Activated CD4-positive, alpha-beta T cell treated with anti-CD3 and anti-CD28 coated beads for 36 hours (primary cell): ENCODE results near the gene FNDC3B. TPM values are rescaled to one million over a fixed set of nuclear protein-coding genes. Genes with fewer than 3 reads are reported as not detected.

Experiments
- ATAC-seq: fragments of 200-7000 bp; cut with Tn5 transposase; one replicate; pipeline ENCODE4 v1.10.0; 2021; ENCODE audit warnings: mild to moderate bottlenecking, moderate library complexity
- CTCF ChIA-PET: fragments of 350-600 bp; sonication (Branson Sonifier 250); formaldehyde crosslinking; loops from one replicate; lab custom pipeline; 2021; ENCODE audit warnings: antibody characterized with exemption; lab: Charles Lee
- POLR2A ChIA-PET: fragments of 350-600 bp; sonication (Branson Sonifier 250); formaldehyde crosslinking; loops from one replicate; lab custom pipeline; 2021; ENCODE audit warnings: antibody characterized with exemption, inconsistent platforms; lab: Charles Lee
- DNase-seq: peaks from one replicate; pipeline ENCODE4 v3.0.0-alpha.2; 2020
- H3K27ac Mint-ChIP-seq: one replicate; pipeline ENCODE4 v1.8.0; 2021; ENCODE audit warnings: mixed read lengths
- H3K27me3 Mint-ChIP-seq: one replicate; pipeline ENCODE4 v1.8.0; 2021; ENCODE audit warnings: mixed read lengths
- H3K36me3 Mint-ChIP-seq: one replicate; pipeline ENCODE4 v1.8.0; 2021; ENCODE audit warnings: low read depth, mixed read lengths
- H3K4me1 Mint-ChIP-seq: one replicate; pipeline ENCODE4 v1.8.0; 2021; ENCODE audit warnings: mixed read lengths
- H3K4me3 Mint-ChIP-seq: one replicate; pipeline ENCODE4 v1.8.0; 2021; ENCODE audit warnings: mild to moderate bottlenecking, moderate library complexity, mixed read lengths
- H3K9me3 Mint-ChIP-seq: one replicate; pipeline ENCODE4 v1.8.0; 2021; ENCODE audit warnings: low read depth, mixed read lengths
- intact Hi-C, 2 experiments: fragments of 100-400 bp; cut with DNase I in 1 of 2; cut with micrococcal nuclease in 1 of 2; formaldehyde crosslinking; loops; one replicate each; pipeline versions ENCODE4 v1.14.2 to v1.15.1; 2022 to 2024; cut with DNase I, micrococcal nuclease
- total RNA-seq, 2 experiments: library from RNA; stranded (reverse); gene quantifications; one replicate each; pipeline ENCODE4 v1.2.3, GENCODE V29; 2021

The FNDC3B gene
- total RNA-seq, 2 experiments from 2014 or later = 10.5 to 14.2 TPM

DNA sequence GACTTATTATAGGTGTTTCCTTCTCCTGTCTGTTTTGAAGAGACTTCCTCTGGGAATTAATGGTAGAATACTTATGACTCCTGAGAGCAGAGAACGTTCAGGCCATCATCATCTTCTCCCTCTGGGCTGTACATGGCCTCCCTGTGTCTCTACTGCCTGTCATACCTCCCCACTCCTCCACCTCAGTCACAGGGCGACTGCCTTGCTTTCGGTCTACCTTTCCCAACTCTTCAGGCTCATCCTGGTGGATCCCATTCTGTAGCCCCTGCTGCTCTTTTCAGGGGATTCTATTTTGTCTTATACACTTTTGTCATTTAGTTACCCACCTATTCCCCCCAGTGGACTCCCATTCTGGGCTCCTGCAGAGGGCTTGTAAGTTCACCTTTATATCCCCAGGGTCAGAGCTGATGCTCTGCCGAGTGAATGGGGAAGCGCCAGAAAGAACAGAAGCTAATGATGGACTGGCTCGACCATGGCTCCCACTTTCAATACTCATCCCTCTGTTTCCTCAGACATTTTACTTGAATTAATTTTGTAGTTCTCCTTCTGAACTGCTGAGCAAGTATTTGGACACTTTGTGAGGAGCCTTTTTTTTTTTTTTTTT is 28.6 kb downstream of the FNDC3B start:
- ChIA-PET CTCF (no interaction called here), POLR2A (no interaction called here)
- Mint-ChIP-seq H3K27me3 (no peaks in the 10 kb centered on the region), H3K4me1 (peaks cover 22% of the 10 kb centered on the region), H3K4me3 (no peak overlapping the region), H3K27ac (no peak overlapping the region), H3K9me3 (no peaks in the 10 kb centered on the region), H3K36me3 (peaks cover 5% of the 10 kb centered on the region)
- intact Hi-C loops = no loop called here
- no peak for ATAC-seq
- no peak for DNase-seq

DNA sequence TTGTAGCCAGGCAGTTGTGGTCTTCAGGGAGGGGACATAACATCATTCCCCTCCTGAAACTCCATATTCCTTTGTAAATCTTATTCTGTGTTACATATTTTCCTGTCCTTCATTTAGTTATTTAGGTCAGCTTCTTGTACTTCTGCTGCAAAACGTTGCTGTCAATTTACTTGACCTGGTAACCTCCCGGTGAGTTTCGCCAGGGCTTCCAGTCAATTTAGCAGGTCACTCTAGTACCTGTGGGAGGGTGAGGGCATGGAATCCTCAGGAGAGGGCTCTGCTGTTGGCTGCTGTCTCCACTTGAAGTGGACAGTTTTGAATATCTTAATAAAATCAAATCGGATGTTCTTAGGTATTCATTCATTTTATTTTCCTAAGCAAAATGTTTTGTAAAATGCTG is 29.6 kb downstream of the FNDC3B start:
- Mint-ChIP-seq H3K27ac (no peak overlapping the region), H3K4me1 (peaks cover 22% of the 10 kb centered on the region), H3K36me3 (no peaks in the 10 kb centered on the region), H3K27me3 (no peaks in the 10 kb centered on the region), H3K9me3 (no peaks in the 10 kb centered on the region), H3K4me3 (no peak overlapping the region)
- no peak for ATAC-seq
- no peak for DNase-seq
- ChIA-PET POLR2A (no interaction called here), CTCF (no interaction called here)
- intact Hi-C loops = no loop called here

DNA sequence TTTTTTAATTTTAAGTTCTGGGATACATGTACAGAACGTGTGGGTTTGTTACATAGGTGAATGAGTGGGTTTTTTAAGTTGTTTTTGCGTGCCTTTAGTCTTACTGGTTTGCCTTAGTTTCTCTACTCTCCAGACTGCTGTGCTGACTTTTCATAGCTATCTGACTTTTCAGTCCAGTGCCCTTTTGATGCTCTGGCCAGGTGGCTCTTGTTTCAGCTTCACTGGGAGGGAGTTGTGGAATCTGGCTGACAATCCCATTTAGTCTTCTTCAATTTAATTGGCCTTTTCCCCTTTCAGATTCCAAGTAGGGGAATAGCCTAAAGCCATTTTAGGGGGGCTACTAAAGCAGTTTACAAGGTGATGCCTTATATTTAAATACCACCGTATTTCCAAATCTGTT is 30.1 kb downstream of the FNDC3B start:
- ChIA-PET CTCF (no interaction called here), POLR2A (interaction anchor here (0.7 kb wide), 1 partner anchor 281 kb away, joined by 3 read pairs; no protein-coding TSS in a partner anchor)
- Mint-ChIP-seq H3K27ac (no peak overlapping the region), H3K9me3 (no peaks in the 10 kb centered on the region), H3K4me1 (peaks cover 22% of the 10 kb centered on the region), H3K36me3 (no peaks in the 10 kb centered on the region), H3K27me3 (no peaks in the 10 kb centered on the region), H3K4me3 (no peak overlapping the region)
- no peak for DNase-seq
- ATAC-seq = no peak
- intact Hi-C loops = no loop called here

DNA sequence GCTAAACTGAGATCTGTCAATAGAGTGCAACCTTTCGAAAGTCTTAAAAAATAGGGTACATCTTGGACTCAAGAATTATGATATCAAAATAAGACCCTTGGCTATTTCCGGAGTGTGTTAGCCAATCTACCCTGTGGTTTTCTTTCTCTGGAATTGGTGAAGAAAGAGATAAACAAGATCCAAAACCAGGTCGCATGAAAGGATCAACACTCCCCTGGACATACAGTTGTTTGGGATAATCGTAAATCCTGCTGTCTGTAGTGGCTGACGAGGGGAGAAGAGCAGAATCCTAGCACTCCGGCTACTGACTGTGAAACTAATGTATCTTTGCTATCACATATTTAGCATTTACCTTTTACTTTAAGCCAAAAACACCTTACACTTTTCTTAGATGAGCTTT is 30.9 kb downstream of the FNDC3B start:
- Mint-ChIP-seq H3K9me3 (no peaks in the 10 kb centered on the region), H3K27me3 (no peaks in the 10 kb centered on the region), H3K4me3 (no peak overlapping the region), H3K4me1 (peaks cover 22% of the 10 kb centered on the region), H3K36me3 (no peaks in the 10 kb centered on the region), H3K27ac (no peak overlapping the region)
- intact Hi-C loops = no loop called here
- DNase-seq (no peak), ATAC-seq (no peak)
- POLR2A ChIA-PET = interaction anchor here (0.7 kb wide), 1 partner anchor 281 kb away, joined by 3 read pairs; no protein-coding TSS in a partner anchor
- CTCF ChIA-PET = no interaction called here

DNA sequence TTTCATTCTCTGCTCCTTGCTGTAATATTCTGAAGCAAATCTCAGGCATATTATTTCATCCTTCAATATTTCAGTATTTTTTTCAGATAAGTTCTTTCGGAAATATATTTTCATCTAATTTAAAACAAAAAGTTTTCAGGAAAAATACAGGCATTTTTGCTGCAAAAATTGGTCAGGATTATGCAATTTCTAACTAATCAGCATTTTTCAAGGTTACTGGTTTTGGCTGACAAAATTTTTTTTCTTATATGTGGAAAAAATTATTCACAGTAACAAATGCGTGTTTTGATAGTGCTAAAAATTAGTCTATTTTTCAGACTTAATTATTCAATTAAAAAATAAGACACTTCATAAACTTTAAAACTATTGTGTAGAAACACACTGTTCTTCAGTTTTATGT is 31.4 kb downstream of the FNDC3B start:
- ATAC-seq (no peak), DNase-seq (no peak)
- intact Hi-C loops = no loop called here
- no peaks in the 10 kb centered on the region for H3K27me3 Mint-ChIP-seq
- no peaks in the 10 kb centered on the region for H3K9me3 Mint-ChIP-seq
- H3K27ac Mint-ChIP-seq = no peak overlapping the region
- H3K4me1 Mint-ChIP-seq = peaks cover 22% of the 10 kb centered on the region
- no peak overlapping the region for H3K4me3 Mint-ChIP-seq
- H3K36me3 Mint-ChIP-seq = no peaks in the 10 kb centered on the region
- POLR2A ChIA-PET = no interaction called here
- CTCF ChIA-PET = interaction anchor here (0.7 to 1.7 kb wide), 2 partner anchors 9 to 17 kb away, joined by 3 read pairs; no protein-coding TSS in a partner anchor

DNA sequence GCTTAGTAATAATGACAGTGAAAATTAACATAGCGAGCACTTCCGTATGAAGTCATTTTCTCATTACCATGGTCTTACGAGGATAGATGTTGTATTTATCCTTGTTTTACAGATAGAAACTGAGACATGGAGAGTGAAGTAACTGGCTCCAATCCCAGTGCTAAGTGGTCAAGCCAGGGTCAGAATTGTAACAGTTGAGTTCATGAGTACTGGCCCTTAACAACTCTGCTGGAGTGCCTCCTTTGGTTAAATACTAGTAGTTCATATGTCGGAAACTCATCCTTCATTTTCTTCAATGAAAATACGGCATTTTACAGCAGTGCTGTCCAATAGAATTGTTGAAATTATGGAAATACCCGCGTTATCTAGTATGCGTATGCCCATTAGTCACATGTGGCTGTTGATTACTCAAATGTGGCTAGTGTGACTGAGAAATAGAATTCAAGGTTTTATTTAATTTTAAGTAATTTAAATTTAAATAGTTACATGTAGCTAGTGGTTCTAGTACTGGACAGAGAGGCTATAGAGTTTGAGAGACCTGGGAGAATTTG is 32.5 kb downstream of the FNDC3B start:
- no peaks in the 10 kb centered on the region for H3K27me3 Mint-ChIP-seq
- no peaks in the 10 kb centered on the region for H3K9me3 Mint-ChIP-seq
- H3K27ac Mint-ChIP-seq = no peak overlapping the region
- DNase-seq (no peak), ATAC-seq (no peak)
- H3K4me3 Mint-ChIP-seq = no peak overlapping the region
- intact Hi-C loops = no loop called here
- peaks cover 12% of the 10 kb centered on the region for H3K4me1 Mint-ChIP-seq
- ChIA-PET POLR2A (no interaction called here), CTCF (interaction anchor here (1.7 kb wide), 1 partner anchor 18 kb away, joined by 3 read pairs; no protein-coding TSS in a partner anchor)
- no peaks in the 10 kb centered on the region for H3K36me3 Mint-ChIP-seq

DNA sequence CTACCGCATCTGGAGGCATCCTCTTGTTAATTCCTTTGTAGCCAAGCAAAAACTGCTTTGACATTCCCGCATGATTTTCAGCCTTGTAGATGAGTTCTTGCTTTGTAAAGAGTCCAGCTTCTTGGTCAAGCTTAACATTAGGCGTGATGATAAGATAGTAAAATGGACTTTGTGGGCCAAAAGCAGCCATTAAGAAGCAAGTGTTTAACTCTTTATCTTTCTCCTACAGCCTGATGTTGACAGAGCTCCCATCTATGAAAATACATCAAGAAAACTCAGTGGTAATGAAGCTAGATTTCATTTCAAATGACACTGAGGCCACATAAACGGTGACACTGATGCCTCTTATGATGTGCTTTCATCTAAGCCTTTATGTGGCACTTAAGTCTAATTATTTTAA is 33.2 kb downstream of the FNDC3B start:
- ATAC-seq = no peak
- peaks cover 6% of the 10 kb centered on the region for H3K4me1 Mint-ChIP-seq
- no peak overlapping the region for H3K4me3 Mint-ChIP-seq
- intact Hi-C loops = no loop called here
- H3K27me3 Mint-ChIP-seq = no peaks in the 10 kb centered on the region
- H3K9me3 Mint-ChIP-seq = no peaks in the 10 kb centered on the region
- H3K27ac Mint-ChIP-seq = no peak overlapping the region
- H3K36me3 Mint-ChIP-seq = no peaks in the 10 kb centered on the region
- CTCF ChIA-PET = no interaction called here
- no peak for DNase-seq
- POLR2A ChIA-PET = no interaction called here

DNA sequence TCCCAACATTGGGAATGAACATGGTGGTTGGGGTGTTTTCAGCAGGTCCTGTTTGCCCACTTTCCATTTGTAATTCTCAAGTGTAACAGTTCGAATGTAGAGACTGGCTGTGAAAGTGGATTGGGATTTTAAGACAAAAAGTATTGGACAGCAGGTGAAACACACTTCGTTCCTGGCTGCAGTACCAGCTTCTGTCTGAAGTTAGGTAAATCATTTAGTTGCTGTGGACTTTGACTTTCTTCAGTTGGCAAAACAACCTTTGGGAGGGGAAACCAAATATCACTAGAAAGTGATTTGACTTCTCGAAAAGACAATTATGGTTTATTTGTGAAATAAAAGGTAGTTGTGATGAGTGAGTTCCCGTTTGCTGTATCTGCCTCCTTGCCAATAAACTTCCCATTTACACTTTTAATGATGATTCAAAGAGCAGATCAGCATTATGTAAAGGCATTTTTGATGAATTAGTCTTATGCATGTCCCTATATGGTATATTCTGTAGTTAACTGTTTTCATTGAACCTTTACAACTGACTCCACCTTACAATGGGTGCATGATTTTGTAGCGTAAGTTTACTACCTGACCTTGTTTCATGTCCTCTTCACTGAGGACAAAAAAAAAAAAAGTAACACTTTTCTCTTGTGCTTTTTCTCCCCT is 34.0 kb downstream of the FNDC3B start:
- no peak for DNase-seq
- no peaks in the 10 kb centered on the region for H3K36me3 Mint-ChIP-seq
- POLR2A ChIA-PET = no interaction called here
- H3K27me3 Mint-ChIP-seq = no peaks in the 10 kb centered on the region
- no peak overlapping the region for H3K4me3 Mint-ChIP-seq
- CTCF ChIA-PET = no interaction called here
- no peak overlapping the region for H3K27ac Mint-ChIP-seq
- H3K9me3 Mint-ChIP-seq = no peaks in the 10 kb centered on the region
- H3K4me1 Mint-ChIP-seq = no peaks in the 10 kb centered on the region
- intact Hi-C loops = no loop called here
- no peak for ATAC-seq

DNA sequence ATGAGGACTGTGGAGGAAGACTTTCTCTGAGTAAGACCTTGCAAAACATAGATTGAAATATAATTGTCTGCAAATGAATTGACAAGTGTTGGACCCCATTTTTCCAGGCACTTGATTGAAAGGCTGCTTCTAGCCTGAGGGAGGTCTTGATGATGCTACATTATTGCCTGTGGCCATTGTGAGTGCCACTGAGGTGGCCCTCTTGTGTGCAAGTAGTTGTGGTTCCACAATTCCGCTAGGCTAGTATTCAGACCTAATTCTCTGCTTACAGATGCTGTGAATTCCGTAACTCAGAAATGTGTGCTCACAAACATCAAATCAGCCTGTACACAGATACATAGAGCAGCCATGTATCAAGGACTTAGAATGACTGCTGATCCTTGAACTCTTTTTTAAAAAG is 34.7 kb downstream of the FNDC3B start:
- ATAC-seq (no peak), DNase-seq (no peak)
- POLR2A ChIA-PET = no interaction called here
- Mint-ChIP-seq H3K9me3 (no peaks in the 10 kb centered on the region), H3K27me3 (no peaks in the 10 kb centered on the region), H3K36me3 (no peaks in the 10 kb centered on the region), H3K27ac (no peak overlapping the region), H3K4me1 (no peaks in the 10 kb centered on the region), H3K4me3 (no peak overlapping the region)
- CTCF ChIA-PET = no interaction called here
- intact Hi-C loops = no loop called here

DNA sequence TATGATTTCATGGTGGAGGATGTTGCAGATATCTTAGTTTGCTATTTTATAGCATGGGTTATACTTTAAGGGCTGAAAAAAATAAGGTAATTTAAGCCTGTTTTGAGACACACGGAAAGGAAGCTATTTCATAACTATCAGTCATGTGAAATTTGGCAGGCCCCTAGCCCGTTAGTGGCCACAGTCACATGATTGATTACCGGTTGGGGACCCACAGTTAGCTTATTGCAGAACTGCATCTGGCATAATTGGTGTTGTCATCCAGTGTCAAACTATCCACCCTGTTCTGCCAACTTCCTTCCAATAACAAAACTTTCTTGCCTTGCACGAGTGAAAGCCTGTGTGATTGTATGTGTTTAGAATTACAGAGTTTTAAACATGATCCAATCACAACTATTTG is 35.2 kb downstream of the FNDC3B start:
- no peaks in the 10 kb centered on the region for H3K36me3 Mint-ChIP-seq
- no peak overlapping the region for H3K4me3 Mint-ChIP-seq
- no peaks in the 10 kb centered on the region for H3K4me1 Mint-ChIP-seq
- DNase-seq (no peak), ATAC-seq (no peak)
- intact Hi-C loops = no loop called here
- POLR2A ChIA-PET = no interaction called here
- CTCF ChIA-PET = no interaction called here
- no peaks in the 10 kb centered on the region for H3K27me3 Mint-ChIP-seq
- no peaks in the 10 kb centered on the region for H3K9me3 Mint-ChIP-seq
- H3K27ac Mint-ChIP-seq = no peak overlapping the region

DNA sequence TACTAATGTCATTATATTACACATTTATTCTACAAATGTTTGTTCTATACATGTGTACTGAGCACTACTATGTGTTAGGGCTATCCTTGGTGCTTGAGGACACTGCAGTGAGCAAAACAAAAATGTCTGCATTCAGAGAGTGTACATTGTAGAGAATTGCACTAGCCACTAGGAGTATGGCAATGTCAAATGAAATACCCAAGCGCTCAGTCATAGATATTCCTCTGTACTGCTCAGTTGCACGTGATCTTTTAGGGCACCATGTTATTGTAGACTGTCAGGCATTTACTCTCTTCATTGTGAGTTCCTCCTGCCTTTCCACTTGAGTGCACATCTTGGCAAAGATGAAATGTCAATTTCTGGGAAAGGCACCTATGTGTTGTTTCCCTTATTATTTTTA is 36.8 kb downstream of the FNDC3B start:
- POLR2A ChIA-PET = no interaction called here
- DNase-seq = no peak
- Mint-ChIP-seq H3K4me3 (no peak overlapping the region), H3K4me1 (no peaks in the 10 kb centered on the region), H3K27ac (no peak overlapping the region), H3K36me3 (no peaks in the 10 kb centered on the region), H3K27me3 (no peaks in the 10 kb centered on the region), H3K9me3 (no peaks in the 10 kb centered on the region)
- ATAC-seq = no peak
- intact Hi-C loops = no loop called here
- CTCF ChIA-PET = no interaction called here

DNA sequence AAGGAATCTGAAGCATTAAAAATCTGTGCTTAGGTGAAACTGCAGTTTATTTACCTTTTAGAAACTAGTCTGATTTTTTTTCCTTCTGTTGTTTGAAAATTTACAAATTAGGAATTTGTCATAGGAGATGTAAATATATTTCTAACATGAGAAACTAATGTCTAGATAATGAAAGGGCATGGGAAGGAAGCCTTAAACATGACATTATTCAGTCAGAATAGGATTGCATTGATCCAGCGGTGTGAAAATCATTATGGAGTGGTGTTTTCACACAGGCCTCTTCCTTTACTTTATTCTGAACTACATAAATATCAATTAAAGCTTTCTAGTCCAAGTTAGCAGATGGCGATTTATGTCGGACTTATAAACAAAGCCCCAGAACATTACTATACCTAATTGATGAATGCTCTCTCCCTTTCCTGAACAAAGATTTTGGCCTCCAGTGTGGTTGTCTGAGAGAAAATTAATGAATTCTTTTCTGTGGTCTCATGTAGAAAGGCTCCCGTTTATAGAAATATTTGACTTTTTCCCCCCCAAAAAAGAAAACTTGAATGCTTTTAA is 37.9 kb downstream of the FNDC3B start:
- H3K36me3 Mint-ChIP-seq = no peaks in the 10 kb centered on the region
- ATAC-seq (no peak), DNase-seq (no peak)
- H3K27me3 Mint-ChIP-seq = no peaks in the 10 kb centered on the region
- ChIA-PET POLR2A (no interaction called here), CTCF (no interaction called here)
- no peaks in the 10 kb centered on the region for H3K4me1 Mint-ChIP-seq
- no peak overlapping the region for H3K27ac Mint-ChIP-seq
- H3K4me3 Mint-ChIP-seq = no peak overlapping the region
- H3K9me3 Mint-ChIP-seq = no peaks in the 10 kb centered on the region
- intact Hi-C loops = no loop called here
